Peyer's patch (tissue), 4 donors: ENCODE measurements around the gene ESPL1.

Experiments
- POLR2A ChIP-seq, 2 donors: fragments of 450-650 bp; IDR thresholded peaks; one replicate each; pipeline ENCODE4 v1.5.1; 2017; ENCODE audit warnings: antibody characterized with exemption in 2 of 2, mild to moderate bottlenecking in 2 of 2, moderate library complexity in 2 of 2
- TF ChIP-seq, protein P1 (sequence below), 6 experiments: fragments of 450-650 bp in 4 of 6; fragments of 200-600 bp in 2 of 6; sonication (generic) in 1 of 6; IDR thresholded peaks; one replicate each; pipeline ENCODE4 v1.5.1; 2017 to 2019; ENCODE audit warnings: antibody characterized with exemption in 6 of 6, mild to moderate bottlenecking in 3 of 6, moderate library complexity in 1 of 6

DNA sequence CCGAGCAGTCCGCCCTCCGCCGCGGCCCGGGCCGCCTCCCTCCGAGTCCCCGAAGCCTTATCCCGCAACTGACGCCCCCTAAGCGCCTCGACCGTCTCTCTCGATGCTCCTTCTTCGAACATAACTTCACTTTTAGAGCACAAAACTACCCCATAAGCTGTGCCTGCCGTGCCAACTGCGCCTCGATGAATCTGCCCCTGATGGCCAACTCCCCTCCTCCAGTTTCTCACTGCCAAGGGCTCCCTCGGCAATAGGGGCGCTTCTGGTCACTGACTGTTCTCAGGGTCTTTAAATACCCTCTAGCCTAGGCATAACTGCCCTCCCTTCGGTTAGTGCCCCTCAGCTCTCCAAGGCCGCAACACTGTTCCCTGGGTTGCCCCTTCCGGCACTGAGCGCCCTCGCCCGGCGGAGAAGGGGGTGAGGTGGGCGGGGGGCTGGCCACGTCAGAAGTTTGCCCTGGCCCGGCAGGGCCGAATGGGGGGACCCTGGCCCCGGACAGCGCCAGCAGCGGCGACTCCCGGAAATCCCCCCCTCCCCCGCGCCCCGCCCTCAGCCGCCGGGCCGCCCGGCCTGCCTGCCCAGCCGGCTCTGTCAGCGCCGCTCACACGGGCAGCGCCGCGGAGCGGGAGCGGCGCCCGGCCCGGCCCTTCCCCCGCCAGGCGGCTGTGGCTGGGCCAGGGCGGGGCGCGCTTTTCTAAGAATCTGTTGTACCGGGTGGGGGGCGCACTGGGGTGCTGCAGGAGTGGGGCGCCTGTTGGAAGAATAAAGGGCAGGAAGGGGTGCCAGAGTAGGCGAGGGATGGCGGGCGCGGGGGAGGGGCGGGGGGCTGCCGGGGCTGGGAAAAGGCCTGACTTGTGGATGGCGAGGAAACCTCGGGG is 46.7 kb upstream of the ESPL1 start:
- TF ChIP-seq, protein P1, sequence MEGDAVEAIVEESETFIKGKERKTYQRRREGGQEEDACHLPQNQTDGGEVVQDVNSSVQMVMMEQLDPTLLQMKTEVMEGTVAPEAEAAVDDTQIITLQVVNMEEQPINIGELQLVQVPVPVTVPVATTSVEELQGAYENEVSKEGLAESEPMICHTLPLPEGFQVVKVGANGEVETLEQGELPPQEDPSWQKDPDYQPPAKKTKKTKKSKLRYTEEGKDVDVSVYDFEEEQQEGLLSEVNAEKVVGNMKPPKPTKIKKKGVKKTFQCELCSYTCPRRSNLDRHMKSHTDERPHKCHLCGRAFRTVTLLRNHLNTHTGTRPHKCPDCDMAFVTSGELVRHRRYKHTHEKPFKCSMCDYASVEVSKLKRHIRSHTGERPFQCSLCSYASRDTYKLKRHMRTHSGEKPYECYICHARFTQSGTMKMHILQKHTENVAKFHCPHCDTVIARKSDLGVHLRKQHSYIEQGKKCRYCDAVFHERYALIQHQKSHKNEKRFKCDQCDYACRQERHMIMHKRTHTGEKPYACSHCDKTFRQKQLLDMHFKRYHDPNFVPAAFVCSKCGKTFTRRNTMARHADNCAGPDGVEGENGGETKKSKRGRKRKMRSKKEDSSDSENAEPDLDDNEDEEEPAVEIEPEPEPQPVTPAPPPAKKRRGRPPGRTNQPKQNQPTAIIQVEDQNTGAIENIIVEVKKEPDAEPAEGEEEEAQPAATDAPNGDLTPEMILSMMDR (IDR thresholded peaks at IDR 0.05): peak in 2 of 6 experiments; percentile 7 to 13
- TF ChIP-seq POLR2A (IDR thresholded peaks at IDR 0.05): peak in 1 of 2 donors; percentile 44
